HG02884 (cell line): ENCODE measurements around the gene DAB2IP.

Experiments
- ATAC-seq: cut with Tn5 transposase; IDR thresholded peaks from one replicate; pipeline ENCODE4 v1.9.1; 2021; ENCODE audit warnings: mild to moderate bottlenecking, moderate library complexity; ENCODE audit not compliant: unreplicated experiment

The DAB2IP gene

DNA sequence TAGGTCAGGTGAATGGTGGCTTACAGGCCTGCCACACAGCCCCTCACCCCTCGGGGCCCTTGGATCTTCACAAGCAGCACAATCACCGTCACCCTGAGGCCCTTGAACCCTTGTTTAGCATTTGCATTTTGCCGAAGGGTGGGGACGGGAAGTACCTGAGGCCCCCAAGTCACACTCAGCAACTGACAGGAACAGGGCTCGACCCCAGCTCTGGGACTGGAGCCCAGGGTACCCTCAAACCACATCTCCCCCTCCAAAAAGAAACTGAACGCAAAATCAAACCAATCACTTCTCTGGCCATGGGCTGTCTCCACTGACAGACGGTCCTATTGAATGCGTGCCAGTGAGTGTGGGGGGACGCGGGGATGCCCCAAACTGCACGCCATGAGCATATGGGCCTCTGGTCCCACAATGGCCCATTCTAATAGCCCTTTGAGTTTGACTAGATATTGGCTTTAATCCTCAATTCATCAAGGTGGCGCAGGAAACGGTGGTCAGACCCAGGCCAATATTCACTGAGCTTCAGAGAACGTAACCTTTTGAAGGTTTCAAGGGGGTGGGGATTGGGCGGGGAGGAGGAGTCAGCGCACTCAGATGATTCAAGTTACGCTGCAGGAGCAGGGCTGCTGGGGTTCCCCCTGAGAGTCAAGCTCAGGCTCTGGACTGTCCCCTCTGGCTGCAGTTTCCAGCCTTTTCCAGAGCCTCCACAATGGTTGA lies 176.0 kb downstream of the DAB2IP start:
- no peak for ATAC-seq

DNA sequence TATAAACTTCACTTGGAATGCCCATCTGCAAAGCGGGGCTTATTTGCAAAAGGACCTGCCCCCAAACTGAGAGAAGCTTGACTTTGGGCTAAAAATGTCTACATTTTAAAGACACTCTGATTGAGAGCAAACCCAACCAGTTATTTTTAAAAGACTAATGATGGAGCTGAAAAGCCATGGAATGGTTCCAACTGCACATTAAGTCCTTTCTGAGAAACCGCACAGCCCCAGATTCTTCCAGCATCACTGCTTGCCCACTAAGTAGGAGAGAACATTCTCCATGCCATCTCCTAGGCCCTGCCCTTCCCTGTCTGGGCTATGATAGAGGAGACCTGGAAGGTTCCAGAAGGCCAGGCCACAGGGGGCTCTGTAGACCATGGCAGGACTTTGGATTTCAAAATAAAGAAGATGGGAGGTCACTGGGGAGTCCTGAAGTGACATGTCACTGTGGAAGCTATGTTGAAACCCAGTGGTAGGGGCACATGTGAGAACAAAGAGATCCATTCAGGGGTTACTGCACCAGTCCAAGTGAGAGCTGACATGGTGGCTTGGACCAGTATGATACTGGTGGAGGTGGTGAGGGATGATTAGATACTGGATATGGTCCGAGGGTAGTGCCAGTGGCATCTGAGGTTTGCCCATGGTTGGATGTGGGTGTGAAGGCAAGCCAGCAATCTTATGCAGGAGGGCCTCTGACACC lies 179.2 kb downstream of the DAB2IP start:
- no peak for ATAC-seq

DNA sequence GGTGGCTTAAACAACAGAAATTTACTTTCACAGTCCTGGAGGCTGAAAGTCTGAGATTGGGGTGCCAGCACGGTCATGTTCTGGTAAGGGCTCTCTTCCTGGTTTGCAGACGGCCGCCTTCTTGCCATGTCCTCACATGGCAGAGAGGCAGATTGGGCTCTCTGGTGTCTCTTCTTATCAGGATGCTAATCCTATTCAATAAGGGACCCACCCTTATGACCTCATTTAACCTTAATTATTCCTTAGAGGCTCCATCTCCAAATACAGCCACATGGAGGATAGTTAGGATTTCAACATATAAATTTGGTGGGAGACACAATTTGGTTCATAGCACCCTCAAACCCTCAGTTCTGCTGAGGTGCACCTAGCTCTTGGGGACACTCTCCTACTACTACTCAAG lies 180.4 kb downstream of the DAB2IP start:
- ATAC-seq = no peak

DNA sequence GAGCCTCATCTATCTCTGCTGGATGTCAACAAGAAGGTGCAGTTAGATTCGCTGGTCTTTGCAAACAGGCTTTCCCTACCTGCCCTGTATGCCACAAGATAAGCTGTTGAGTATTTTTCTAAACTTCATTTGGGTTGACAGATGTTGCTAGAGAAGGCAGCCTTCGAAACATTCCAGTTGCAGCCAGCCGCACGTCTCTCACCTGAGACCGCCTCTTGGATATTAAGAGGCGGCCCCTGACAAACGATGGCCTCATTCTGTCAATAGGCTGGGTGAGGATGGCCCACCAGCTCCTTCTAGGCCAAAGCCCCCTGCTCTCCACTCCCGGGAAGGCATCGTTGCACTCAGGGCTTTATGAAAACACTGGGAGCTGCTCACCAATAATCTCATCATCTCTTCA lies 181.6 kb downstream of the DAB2IP start:
- ATAC-seq = no peak
